ENCODE results near the gene C2CD4A. TPM values are rescaled to one million over a fixed set of nuclear protein-coding genes. Genes with fewer than 3 reads are reported as not detected.
A peak's percentile ranks its signal among the peaks of the same experiment; 100 is the strongest.

C2CD4A gene
- total and polyA plus RNA-seq, 9 of the 15 experiments (the other 6 are each of a cell fraction or from before 2014, with no cell fraction given): not detected

- TF ChIP-seq, protein P1, sequence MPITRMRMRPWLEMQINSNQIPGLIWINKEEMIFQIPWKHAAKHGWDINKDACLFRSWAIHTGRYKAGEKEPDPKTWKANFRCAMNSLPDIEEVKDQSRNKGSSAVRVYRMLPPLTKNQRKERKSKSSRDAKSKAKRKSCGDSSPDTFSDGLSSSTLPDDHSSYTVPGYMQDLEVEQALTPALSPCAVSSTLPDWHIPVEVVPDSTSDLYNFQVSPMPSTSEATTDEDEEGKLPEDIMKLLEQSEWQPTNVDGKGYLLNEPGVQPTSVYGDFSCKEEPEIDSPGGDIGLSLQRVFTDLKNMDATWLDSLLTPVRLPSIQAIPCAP (CRISPR knock-in tag; IDR thresholded peaks at IDR 0.05; ENCODE audit: borderline replicate concordance): no peak
- TF ChIP-seq ZNF134 (CRISPR knock-in tag; conservative IDR thresholded peaks at IDR 0.05) (peak; percentile 49; the same call in 1 of the 2 replicates), CLOCK (CRISPR knock-in tag; IDR thresholded peaks at IDR 0.05; ENCODE audit: borderline replicate concordance) (no peak), PCBP2 (IDR thresholded peaks at IDR 0.05; ENCODE audit: low read depth, low read length, poor library complexity, severe bottlenecking) (no peak), ZBTB34 (CRISPR knock-in tag; IDR thresholded peaks at IDR 0.05) (no peak), KLF1 (tag; IDR thresholded peaks at IDR 0.05) (no peak), ZNF121 (CRISPR knock-in tag; conservative IDR thresholded peaks at IDR 0.05) (no peak), ZFP91 (CRISPR knock-in tag; IDR thresholded peaks at IDR 0.05) (no peak), NEUROD1 (IDR thresholded peaks at IDR 0.05; ENCODE audit: borderline replicate concordance, low read depth, low read length, partially characterized antibody) (no peak), ARHGAP35 (IDR thresholded peaks at IDR 0.05; ENCODE audit: partially characterized antibody) (no peak), STAT5A (IDR thresholded peaks at IDR 0.05; ENCODE audit: borderline replicate concordance, low read length) (peak; percentile 81; the same call in 1 of the 2 replicates), MTA1 (IDR thresholded peaks at IDR 0.05; ENCODE audit: borderline replicate concordance) (peak; percentile 65; the same call in 1 of the 2 replicates), ZNF740 (CRISPR knock-in tag; IDR thresholded peaks at IDR 0.05) (no peak), ZNF740 (tag; IDR thresholded peaks at IDR 0.05) (no peak), HMBOX1 (IDR thresholded peaks at IDR 0.05) (no peak), RHOXF2B (CRISPR knock-in tag; conservative IDR thresholded peaks at IDR 0.05) (no peak)
- TF ChIP-seq, protein P2, sequence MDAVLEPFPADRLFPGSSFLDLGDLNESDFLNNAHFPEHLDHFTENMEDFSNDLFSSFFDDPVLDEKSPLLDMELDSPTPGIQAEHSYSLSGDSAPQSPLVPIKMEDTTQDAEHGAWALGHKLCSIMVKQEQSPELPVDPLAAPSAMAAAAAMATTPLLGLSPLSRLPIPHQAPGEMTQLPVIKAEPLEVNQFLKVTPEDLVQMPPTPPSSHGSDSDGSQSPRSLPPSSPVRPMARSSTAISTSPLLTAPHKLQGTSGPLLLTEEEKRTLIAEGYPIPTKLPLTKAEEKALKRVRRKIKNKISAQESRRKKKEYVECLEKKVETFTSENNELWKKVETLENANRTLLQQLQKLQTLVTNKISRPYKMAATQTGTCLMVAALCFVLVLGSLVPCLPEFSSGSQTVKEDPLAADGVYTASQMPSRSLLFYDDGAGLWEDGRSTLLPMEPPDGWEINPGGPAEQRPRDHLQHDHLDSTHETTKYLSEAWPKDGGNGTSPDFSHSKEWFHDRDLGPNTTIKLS (IDR thresholded peaks at IDR 0.05; ENCODE audit: borderline replicate concordance, low read depth): no peak
Measured at GRCh38 chr15:62094388-62094787, 27.6 kb downstream of the C2CD4A start (continued).

Data from K562 (cell line).